Endothelial cell of umbilical vein (primary cell): Measurements from ENCODE around the gene VSIG10.

Experiments
- CTCF ChIP-seq, 2 donors: IDR thresholded peaks; 1 replicate in 1 of 2; 2 replicates in 1 of 2; pipeline ENCODE4 v1.5.1; 2011; ENCODE audit warnings: low read length in 2 of 2, mild to moderate bottlenecking in 2 of 2, moderate library complexity in 2 of 2, control low read depth in 1 of 2, inconsistent platforms in 1 of 2, low read depth in 1 of 2; ENCODE audit not compliant: insufficient read depth in 1 of 2; ENCODE audit errors: extremely low read depth in 1 of 2
- EZH2 ChIP-seq: IDR thresholded peaks from 2 replicates; pipeline ENCODE4 v1.6.1; 2012; ENCODE audit warnings: borderline replicate concordance, low read depth, mild to moderate bottlenecking, moderate library complexity, low read length, inconsistent platforms; ENCODE audit not compliant: severe bottlenecking
- FOS ChIP-seq: IDR thresholded peaks from 2 replicates; pipeline ENCODE4 v1.6.1; 2011; ENCODE audit warnings: mild to moderate bottlenecking, low read length, moderate library complexity, borderline replicate concordance; ENCODE audit not compliant: insufficient read depth
- JUN ChIP-seq: IDR thresholded peaks from 2 replicates; pipeline ENCODE4 v1.6.1; 2011; ENCODE audit warnings: borderline replicate concordance, low read depth; ENCODE audit not compliant: insufficient read length, insufficient read depth
- MAX ChIP-seq: IDR thresholded peaks from 2 replicates; pipeline ENCODE4 v1.6.1; 2011; ENCODE audit not compliant: insufficient read depth, insufficient read length
- MYC ChIP-seq: IDR thresholded peaks from one replicate; pipeline ENCODE4 v1.6.1; 2011; ENCODE audit warnings: mild to moderate bottlenecking, low read depth, low read length
- POLR2A ChIP-seq: IDR thresholded peaks from 2 replicates; pipeline ENCODE4 v1.6.1; 2012; ENCODE audit warnings: low read depth, mild to moderate bottlenecking, control low read depth, low read length
- POLR2AphosphoS5 ChIP-seq: IDR thresholded peaks from 2 replicates; pipeline ENCODE4 v1.6.1; 2012; ENCODE audit warnings: low read depth, mild to moderate bottlenecking, control low read depth, low read length, moderate library complexity; ENCODE audit not compliant: insufficient read depth

GRCh38 chr12:118068445-118068844, 35.4 kb downstream of the VSIG10 start:
- TF ChIP-seq CTCF (IDR thresholded peaks at IDR 0.05; ENCODE audit: extremely low read depth in 1 of 2, insufficient read depth in 1 of 2, low read depth in 1 of 2, low read length in 2 of 2) (no peak), POLR2AphosphoS5 (no peak), POLR2A (no peak), EZH2 (no peak), MYC (no peak), MAX (no peak), JUN (no peak), FOS (no peak)
